Hepatic stellate cell (primary cell): ENCODE data around the gene SPSB1.
"Not testable (repeated sequence)": the region's sequence is repeated elsewhere in the genome, so short reads cannot be mapped to it uniquely, and the experiment has no call there.

Experiments used
- DNase-seq: peaks from one replicate; pipeline ENCODE4 v3.0.0; 2011; ENCODE audit warnings: low spot score

The SPSB1 gene

DNA sequence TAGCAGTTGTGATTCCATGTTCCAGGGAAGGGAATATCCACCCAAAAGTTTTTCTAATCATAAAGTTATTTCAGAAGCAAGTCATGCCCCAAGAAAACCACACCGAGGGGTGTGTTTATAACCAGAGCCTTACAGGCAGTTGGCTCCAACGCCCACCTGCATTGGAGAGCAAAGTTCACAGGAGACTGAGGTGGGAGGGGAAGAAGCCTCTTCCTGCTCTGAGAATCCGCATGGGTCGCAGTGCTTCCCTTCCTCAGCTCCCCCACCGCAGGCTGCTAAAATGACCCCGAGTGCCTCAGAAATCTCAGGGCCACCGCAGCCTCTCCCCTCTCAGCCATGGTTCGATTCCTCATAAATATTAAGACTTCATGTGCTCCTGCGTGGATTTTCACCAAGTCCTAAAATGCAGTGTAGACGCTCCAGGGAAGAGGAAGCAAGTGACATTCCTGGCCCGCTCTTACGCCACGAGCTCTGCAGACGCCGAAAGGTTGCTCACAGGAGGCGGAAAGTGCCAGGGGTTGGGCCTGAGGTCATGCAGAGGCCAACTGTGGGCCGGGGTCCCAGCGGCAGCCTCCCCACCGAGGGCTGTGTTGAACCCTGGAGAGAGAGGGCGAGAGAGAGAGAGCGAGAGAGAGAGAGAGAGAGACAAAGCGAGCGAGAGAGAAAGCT, 13.4 kb upstream of the SPSB1 start:
- DNase-seq, result no peak

DNA sequence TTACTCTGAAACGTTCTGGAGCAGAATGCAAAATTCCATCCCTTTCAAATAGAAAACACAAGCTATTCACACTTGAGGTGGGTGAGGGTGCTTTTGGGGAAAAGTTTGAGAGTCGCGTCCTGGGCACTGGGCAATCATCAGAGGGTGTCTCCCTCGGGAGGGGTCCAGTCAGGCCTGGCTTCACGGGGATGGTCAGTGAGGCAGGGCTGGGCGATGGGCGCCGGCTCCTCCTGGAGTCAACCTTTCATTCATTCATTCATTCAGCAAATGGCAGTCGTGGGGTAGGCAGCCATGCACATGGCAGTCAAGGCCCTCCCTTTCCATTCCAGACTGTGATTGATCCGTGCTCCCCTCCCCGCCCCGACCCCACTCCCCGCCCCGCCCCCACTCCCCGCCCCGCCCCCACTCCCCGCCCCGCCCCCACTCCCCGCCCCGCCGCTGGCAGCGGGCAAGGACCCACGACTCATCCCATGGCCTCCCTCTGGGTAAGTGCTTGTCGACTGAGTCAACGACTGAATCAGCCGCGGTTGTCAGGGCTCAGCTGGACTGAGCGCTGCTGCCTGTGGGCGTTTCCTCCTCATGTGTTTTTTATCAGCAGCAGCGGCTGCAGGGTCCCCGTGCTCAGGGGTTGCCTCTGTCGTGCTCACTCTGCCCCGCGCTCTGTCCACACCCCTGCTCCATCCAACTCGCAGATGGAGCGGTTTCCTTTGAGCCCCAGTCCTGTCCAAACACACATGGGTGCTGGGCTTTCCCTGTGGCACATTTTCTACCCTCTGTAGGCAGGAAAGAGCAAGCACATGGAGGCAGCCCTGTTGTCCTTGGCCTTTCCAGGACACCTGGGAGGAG, 12.5 kb upstream of the SPSB1 start:
- DNase-seq, result peak; percentile 99

- DNase-seq, result no peak
These were observed 11.4 kb upstream of the SPSB1 start for GRCh38 chr1:9281071-9281827.

DNA sequence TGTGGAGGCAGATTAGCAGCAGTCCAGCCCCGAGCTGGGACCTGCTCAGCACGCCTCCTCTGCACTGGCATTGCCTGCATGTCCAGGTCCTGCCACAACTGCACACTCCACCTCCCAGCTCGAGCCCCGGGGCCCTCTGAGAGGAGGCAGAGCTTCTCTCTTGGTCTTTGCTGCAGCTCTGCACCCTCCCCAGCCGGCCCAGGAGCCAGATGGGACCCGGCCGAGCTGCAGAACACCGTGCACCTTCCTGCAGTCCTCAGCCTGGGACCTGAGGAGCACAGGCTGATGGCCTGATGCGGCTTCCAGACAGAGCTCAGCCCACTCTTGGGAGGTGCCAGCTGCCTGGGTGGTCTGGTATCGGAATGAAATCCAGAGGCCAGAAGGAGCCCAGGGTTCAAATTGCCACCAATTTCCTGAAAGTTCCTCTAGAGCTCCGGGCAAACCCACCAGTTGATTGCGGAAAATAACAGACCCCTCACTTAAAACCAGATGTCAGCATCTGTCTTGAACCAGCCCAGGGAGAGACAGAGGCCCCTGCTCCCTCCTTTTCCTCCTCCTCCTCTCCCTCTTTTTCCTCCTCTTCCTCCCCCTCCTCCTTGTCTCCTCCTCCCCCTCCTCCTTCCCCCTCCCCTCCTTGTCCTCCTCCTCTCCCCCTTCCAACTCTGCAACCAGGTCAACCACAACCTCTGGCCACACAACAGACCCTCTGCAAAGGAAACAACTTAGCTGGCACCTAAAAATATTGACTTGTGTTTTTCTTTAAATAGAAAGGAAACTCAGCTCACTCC, 10.6 kb upstream of the SPSB1 start:
- no peak for DNase-seq

- no peak for DNase-seq
These were observed 10.1 kb upstream of the SPSB1 start for GRCh38 chr1:9282696-9282955.

- no peak for DNase-seq
These were observed 8.6 kb upstream of the SPSB1 start for GRCh38 chr1:9284061-9284460.

DNA sequence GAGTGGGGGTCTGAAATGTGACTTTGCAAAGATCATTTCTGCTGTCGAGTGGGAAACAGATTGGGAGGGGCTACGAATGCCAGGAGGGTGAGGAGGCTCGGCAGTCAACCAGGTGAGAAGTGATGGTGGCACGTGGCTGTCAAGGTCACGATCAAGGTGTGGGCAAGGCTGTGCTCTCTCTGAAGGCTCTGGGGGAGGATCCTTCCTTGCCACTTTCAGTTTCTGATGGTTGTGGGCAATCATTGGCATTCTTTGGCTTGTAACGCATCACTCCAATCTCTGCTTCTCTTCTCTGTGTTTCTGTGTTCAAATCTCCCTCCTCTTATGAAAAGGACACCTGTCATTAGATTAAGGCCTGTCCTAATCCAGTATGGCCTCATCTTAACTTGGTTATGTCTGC, 6.1 kb upstream of the SPSB1 start:
- no peak for DNase-seq

DNA sequence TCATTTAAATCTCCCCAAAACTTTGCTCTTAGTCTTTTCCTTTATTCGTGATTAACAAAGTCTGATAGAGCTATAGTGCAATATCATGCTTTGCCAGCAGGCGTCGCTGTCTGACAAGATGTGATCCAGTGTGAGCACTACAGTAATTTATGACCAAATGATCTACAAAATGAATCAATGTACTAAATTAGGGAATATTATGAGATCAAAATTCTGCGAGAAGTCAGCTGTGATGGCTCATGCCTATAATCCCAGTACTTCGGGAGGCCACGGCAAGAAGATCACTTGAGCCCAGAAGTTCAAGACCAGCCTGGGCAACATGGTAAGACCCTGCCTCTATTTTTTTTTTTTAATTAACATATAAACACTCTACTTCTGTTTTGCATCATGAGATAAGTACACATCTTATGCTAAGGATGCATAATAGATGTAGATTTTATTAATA, 3.6 kb upstream of the SPSB1 start:
- DNase-seq, result no peak

GRCh38 chr1:9289711-9290485, 2.8 kb upstream of the SPSB1 start:
- DNase-seq, result peak; percentile 75

DNA sequence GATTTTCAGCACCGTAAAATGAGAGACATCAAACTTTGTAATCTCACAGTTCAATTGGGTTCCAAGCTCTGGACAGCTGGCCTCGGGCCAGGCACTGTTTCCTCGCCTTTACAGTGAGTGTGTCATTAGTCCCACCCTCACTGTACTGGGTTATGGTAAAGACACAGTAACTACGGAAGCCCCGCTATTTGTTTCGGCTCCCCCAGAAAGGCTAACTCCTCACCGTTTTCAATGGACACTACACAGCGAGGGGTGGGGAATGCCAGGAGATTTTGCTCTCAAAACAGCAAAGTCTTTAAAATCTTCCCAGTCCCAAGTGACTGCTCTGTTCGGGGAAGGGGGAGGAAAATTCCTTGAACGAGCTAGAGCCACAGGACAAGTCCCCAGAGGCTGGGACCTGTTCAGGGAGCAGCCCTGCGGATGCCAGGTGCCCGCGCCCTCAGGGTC, 757 bp upstream of the SPSB1 start:
- no peak for DNase-seq

- no peak for DNase-seq
These were observed 493 bp downstream of the SPSB1 start for GRCh38 chr1:9293241-9293532.

- peak; percentile 47 for DNase-seq
These were observed 1.1 kb downstream of the SPSB1 start for GRCh38 chr1:9293533-9294404.

DNA sequence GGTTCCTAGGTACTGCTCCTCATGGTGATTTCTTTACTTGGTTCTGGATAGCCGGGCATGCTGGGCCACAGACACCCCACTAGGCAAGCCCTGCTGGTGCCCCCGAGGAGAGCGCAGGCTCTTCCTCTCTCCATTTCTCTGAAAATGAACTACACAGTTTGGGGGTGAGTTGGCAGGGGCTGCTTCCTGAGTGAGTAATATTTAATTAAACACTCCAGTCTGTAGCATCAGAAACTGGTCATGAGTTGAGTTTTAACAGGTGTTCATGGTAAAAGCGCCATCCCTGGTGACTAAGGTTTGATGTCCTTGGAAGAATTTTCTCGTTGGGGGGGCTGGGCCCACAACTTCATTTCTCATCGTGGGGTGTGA, 1.7 kb downstream of the SPSB1 start:
- DNase-seq, result peak; percentile 50

GRCh38 chr1:9294910-9295636, 2.4 kb downstream of the SPSB1 start:
- DNase-seq, result no peak

DNA sequence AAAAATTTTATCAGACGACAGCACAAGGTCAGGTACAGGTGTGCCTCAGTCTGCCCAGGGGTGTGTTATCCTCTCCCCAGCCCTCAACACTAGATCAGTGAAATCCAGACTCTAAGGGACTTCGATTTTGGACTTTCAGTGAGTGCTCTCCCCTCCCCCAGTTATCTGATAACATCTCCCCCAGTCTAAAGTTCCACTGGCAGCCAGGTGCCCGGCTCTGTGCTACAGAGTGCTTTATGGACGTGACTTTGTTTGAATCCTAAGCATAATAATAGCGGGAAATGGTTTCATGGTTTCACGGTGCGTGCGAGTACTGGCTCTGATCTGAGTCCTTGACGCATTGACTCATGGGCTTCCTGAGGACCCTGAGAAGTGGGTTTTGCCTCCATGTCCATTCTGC, 3.2 kb downstream of the SPSB1 start:
- no peak for DNase-seq

DNA sequence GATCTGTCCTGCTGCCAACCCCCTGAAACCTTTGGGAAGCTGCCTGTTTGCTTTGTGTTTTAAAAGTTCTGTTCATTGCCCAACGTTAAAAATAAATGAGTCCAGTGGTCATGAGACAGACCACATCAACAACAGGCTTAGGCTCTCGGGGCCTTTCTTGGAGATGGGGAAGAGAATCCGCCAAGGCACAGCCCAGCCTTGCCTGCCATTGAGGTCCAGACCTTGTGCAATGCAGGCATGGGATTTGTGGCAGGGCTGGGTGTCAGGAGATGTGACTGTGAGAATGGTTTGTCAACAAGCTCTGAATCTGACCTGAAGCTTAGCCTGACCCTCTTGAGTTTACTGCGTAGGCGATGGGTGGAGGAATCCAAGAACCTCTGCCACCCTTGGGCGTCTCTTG, 4.2 kb downstream of the SPSB1 start:
- DNase-seq, result no peak

DNA sequence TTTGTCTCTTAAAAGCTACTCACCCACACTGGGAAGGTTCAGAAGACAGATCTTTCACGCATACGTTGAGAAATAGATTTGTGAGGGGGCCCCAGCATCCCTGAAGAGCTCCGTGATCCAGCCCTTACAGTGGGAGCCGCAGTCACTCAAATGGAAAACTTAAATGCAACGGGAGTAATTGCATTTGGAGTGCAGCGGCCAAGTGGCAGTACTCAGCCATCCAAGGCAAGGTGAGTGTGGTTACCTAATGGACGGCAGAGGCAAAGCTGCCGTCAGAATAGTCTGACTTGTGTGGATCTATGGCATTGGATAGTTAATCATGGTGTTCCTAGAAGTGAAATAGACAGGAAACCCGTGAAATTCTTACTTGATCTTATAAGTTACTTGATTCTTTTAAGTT, 5.1 kb downstream of the SPSB1 start:
- DNase-seq, result no peak

DNA sequence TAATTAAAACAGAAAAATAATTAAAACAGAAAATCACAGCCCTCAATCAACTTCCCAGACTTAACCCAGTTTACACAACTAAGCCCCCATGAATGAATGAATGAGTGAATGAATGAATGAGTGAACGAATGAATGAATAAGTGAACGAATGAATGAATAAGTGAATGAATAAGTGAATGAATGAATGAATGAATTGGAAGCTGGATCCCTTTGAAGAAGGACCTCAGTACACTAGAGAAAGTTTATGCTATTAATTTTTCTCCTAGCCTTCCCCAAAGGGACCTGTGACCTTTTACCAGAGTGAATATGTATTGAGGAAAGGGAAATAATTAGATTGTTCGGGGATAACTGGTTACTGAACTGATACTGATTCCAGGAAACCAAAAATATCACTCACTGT, 5.6 kb downstream of the SPSB1 start:
- no peak for DNase-seq

GRCh38 chr1:9299571-9300541, 7.2 kb downstream of the SPSB1 start:
- DNase-seq, result not testable (repeated sequence)
